GM13977 (cell line): ENCODE measurements around the gene FOXP3.

Experiments
- DNase-seq: peaks from one replicate; pipeline ENCODE4 v3.0.0; 2012; ENCODE audit warnings: low spot score
- in situ Hi-C: fragments of 300-500 bp; cut with MboI; formaldehyde crosslinking; loops from one replicate; pipeline ENCODE4 v1.12.0; 2022; ENCODE audit warnings: low sequenced_read_pairs, low pct_unique_long_range_greater_than_20kb, mixed read lengths, inconsistent platforms; ENCODE audit not compliant: unreplicated experiment
- TF ChIP-seq, protein P1 (sequence below): IDR thresholded peaks from 2 replicates; pipeline ENCODE4 v1.5.1; 2012; ENCODE audit warnings: mild to moderate bottlenecking, control low read depth; ENCODE audit not compliant: insufficient read depth; ENCODE audit errors: extremely low read depth, missing control alignments

FOXP3 gene

GRCh38 chrX:49226946-49227345 lies 37.6 kb downstream of the FOXP3 start:
- TF ChIP-seq, protein P1, sequence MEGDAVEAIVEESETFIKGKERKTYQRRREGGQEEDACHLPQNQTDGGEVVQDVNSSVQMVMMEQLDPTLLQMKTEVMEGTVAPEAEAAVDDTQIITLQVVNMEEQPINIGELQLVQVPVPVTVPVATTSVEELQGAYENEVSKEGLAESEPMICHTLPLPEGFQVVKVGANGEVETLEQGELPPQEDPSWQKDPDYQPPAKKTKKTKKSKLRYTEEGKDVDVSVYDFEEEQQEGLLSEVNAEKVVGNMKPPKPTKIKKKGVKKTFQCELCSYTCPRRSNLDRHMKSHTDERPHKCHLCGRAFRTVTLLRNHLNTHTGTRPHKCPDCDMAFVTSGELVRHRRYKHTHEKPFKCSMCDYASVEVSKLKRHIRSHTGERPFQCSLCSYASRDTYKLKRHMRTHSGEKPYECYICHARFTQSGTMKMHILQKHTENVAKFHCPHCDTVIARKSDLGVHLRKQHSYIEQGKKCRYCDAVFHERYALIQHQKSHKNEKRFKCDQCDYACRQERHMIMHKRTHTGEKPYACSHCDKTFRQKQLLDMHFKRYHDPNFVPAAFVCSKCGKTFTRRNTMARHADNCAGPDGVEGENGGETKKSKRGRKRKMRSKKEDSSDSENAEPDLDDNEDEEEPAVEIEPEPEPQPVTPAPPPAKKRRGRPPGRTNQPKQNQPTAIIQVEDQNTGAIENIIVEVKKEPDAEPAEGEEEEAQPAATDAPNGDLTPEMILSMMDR = no peak
- in situ Hi-C loops = no loop called here

DNA sequence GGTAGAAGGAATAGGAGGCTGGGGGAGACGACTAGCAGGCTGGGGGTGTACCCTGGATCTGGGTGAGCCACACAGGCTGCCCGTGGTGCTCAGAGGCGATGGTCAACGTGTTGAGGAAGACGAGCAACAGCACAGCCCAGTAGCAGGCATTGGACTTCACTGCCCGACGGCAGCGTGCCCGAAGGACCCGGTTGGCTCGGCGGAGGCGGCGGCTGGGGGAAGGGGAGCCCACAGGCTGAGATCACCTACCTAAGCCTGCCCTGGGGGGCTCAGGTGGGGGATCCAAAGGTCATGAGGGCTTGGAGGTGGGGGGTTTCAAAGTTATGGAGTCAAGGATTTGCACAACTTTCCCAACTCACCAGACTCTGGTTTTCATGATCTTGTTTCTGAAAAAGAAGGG lies 38.7 kb downstream of the FOXP3 start:
- in situ Hi-C loops = no loop called here
- no peak for DNase-seq
- TF ChIP-seq, protein P1 = no peak

More at GRCh38 chrX:49226946-49227345, 37.6 kb downstream of the FOXP3 start:
- DNase-seq = no peak

- no peak for DNase-seq
- TF ChIP-seq, protein P1 = no peak
- in situ Hi-C loops = no loop called here
These were observed 42.6 kb downstream of the FOXP3 start for GRCh38 chrX:49221868-49222267.

DNA sequence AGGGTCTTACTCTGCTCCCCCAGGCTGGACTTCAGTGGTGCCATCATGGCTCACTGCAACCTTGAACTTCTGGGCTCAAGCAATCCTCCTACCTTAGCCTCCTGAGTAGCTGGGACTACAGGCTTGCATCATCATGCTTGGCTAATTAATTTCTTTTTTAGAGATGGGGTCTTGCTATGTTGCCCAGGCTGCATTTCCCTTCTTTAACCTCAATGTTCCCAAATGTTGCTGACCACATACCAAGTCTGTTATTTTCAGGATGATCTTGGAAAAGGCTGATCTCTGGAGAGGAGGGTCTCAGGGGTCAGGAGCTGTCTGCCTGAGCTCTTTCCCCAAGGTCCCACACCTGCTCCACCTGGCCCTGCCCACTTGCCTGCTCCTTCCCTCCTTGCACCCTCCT lies 44.4 kb downstream of the FOXP3 start:
- no peak for DNase-seq
- TF ChIP-seq, protein P1 = no peak
- in situ Hi-C loops = no loop called here

- in situ Hi-C loops = no loop called here
- no peak for DNase-seq
- TF ChIP-seq, protein P1 = no peak
These were observed 49.4 kb downstream of the FOXP3 start for GRCh38 chrX:49214996-49215526.

DNA sequence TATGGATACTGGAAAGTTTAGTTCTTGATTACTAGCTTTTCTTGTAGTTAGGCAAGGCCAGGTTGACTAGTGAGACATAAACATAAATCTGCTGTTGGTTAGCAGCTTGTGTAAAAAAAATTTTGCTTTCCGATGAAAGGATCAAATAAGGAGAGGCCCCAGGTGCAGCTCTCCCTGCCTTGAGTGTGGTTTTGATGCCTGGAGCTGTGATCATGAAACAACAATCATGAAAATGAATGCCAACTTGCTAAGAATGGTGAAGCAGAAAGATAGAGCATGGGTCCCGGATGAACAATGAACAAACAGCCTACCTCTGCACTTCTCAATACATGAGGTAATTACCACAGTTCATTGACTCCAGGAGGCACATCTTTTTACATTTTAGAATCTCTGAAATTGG lies 50.1 kb downstream of the FOXP3 start:
- in situ Hi-C loops = no loop called here
- DNase-seq = no peak
- TF ChIP-seq, protein P1 = no peak

GRCh38 chrX:49212861-49213260 lies 51.6 kb downstream of the FOXP3 start:
- DNase-seq = no peak
- TF ChIP-seq, protein P1 = no peak
- in situ Hi-C loops = no loop called here
